HS-5 (cell line): ENCODE measurements around the gene DPYSL4.
"Not testable (repeated sequence)": the region's sequence is repeated elsewhere in the genome, so short reads cannot be mapped to it uniquely, and the experiment has no call there.

Experiments
- DNase-seq: peaks from one replicate; pipeline ENCODE4 v3.0.0-alpha.2; 2012; ENCODE audit warnings: low read depth

DPYSL4 gene

DNA sequence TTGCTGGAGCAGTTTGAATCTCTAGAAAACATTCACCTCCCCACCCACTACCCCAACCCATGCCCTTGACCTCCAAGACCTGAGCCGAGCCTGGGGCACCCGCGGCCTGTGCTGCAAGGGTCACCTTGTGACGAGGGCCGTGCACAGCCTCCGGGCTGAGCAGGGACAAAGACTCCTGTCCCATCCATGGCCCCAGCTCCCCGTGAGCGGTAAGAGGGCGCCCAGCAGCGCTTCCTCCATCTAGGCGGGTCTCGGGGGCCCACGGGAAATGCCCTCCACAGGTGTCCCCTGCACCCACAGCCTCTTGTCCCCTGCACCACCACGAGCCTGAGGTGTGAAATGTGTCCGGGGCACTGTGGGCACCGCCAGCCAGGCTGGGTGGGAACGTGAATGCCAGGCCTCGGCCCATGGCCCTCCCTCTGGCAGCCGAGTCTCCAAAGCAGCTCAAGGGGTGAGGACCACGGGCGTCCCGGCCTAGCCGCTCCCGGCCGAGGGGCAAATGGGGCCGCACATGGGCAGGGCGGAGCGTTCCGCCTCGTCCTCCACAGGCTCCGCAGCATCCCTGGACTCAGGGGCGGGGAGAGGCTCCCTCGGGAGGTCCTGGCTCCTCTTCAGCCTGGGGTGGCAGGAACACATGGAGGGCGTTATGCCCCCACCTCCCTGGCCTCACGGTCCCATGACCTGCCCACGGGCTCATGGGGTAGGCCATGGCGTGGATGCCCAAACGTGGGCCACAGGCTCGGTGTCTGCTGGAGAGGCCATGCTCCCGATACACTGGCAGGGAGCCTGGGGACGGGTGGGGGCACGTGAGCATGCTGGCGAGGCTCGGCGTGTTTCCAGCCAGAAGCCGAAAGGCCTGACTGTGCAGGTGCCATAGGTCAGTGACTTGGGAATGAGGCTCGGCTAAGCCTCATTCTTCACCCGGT is 21.1 kb downstream of the DPYSL4 start:
- DNase-seq: no peak

DNA sequence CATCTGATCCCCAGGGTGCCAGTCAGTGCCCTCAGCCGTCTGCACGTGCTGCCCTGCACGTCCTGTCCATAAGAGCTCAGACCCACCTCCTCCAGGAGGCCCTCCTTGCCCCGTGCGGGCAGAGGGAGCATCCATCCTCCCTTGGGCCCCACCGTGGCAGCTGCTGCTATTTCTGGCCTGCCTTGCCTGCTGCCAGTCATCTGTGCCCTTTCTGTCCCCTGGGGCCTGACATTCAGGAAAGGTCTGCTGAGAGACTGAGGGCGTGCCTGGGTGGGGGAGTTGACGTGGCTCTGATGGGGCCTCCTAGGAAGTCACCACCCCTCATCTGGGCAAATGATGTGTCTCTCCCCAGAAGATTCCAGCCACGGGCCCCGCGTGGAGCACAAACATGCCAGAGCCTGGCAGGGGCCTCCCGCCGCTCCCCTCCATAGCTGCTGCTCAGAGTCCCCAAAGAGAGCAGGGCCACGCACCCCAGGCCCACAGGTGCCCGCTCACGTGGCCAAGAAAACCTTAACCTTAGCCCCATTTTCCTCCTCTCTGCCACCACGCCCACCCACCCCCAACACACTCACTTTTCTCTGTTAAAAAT is 21.8 kb downstream of the DPYSL4 start:
- DNase-seq: no peak

DNA sequence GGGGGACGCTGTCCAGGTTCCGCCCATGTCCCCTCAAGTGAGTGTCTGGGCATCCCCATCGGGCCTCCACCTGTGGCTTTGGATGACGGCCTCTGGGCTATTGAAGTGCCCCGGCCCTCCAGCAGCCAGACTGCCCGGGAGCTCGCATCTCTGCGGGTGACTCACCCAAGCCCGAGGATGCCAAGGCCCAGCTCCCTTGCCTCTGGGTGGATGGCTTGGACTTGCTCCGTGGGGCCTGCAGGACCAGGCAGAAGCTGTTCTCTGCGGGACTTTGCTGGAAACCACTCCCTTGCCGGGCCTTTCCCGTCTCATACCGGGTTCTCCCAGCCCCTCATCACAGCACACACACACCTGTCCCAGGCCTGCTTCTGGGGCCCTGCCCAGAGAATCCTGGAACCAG is 22.4 kb downstream of the DPYSL4 start:
- DNase-seq: no peak

DNA sequence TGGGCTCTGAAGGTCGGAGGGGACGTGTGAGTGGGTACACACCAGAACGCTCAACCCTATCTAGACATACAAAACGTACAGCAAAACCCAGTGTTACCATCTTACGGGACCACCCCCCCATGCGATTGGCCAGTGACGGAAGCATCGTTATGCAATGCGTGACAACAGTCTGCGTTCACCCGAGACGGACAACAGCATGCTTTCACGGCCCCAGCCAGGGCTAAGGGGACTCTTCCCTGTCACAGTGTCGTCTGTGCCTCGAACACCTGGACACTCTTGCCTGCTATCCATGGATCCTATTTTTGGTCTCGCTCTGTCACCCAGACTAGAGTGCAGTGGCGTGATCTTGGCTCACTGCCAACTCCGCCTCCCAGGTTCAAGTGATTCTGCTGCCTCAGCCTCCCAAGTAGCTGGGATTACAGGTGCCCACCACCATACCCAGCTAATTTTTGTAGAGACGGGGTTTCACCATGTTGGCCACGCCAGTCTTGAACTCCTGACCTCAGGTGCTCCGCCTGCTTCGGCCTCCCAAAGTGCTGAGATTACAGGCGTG is 23.3 kb downstream of the DPYSL4 start:
- no peak for DNase-seq

DNA sequence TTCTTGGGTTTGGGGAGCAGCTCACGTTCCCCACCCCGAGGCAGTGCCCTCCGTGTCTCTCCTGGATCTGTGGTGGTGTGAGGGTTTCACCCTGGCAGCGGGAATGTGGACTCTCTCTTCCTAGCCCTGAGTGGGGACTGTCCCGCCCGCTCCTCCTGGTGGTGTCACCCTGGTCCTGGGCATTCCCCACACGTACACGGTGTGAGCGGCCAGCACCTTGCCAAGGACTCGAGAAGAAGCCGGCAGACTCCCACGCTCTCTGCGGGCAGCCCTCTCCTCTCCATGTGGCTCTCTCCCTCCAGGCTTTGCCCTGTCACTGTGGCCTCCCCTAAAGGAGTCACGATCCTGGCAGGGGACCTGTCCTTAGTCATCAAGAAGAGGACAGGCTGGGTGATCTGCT is 24.0 kb downstream of the DPYSL4 start:
- DNase-seq: no peak

DNA sequence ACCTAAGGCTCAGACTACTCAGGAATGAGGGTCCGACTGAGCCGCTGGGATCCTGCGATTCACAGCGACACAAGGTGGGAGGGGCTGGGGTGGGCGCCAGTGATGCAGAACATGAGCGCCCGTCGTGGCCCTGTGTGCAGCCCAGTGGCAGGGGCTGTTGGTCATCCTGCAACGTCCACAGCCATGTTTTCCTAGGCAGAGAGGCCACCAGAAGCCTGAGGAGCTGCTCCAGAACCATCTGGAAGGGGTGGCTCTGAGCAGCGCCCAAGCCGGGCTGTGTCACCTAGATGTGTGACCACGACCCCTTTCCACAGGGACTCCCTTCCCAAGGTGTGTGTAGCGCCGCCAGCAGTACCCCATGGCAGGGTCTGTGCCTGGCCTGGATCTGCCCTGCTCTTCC is 24.5 kb downstream of the DPYSL4 start:
- no peak for DNase-seq

DNA sequence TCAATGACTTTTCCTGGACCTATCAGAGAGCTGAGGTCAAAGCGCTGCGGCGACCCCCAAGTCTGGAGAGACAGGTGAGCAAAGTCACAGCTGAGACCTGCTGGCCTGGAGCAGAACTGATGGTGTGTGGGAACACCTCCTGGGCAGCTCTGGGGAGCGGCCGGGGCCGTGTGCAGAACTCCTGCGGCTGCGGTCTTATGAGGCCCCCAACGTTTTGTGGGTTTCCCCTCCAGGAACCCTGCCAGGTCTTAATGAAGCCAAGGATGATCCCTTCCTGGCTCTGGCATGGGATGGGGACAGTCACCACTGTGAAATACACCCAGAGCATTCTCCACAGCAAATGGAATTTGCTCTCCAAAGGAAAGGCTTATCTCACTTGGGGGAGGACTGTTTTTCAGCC is 26.1 kb downstream of the DPYSL4 start:
- DNase-seq: no peak

DNA sequence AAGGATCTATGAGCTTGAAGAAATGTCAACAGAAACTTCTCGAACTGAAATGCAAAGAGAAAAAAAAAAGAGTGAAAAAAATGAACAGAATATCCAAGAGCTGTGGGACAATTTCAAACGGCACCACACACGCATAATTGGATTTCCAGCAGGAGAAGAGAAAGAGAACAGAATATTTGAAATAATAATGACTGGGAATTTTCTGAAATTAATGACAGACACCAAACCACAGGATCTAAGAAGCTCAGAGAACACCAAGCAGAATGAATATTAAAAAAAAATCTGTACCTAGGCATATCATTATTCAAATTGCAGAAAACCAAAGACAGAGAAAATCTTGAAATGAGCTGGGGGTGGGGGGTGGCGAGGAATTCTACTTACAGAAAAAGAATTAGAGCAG is 27.2 kb downstream of the DPYSL4 start:
- no peak for DNase-seq

DNA sequence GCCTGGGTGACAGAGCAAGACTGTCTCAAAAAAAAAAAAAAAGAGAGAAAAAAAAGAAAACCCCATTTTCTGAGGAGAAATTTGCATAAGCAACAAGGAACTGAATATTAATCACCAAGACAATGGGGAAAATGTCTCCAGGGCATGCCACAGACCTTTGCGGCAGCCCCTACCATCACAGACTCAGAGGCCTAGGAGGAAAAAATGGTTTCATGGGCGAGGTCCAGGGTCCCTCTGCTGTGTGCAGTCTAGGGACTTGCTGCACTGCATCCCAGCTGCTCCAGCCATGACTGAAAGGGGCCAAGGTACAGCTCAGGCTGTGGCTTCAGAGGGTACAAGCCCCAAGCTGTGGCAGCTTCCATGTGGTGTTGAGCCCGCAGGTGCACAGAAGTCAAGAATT is 29.7 kb downstream of the DPYSL4 start:
- not testable (repeated sequence) for DNase-seq

DNA sequence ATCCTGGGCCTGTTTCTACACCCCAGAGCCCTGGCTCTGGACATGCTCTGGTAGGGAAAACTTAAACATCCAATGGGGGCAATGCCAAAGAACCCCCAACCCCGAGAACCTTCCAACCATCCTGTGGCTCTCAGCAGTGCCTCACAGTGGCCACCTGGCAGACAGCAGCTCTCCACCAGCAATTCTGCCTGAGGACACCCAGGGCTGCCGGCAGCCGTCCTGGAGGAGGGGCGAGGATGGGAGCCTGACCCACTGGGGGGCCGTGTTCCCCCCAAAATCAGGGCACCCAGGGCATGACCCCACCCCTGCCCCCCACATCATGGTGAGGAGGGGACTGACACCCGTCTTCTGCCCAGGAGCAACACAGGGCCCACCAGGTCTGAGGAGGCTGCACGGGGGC is 32.7 kb downstream of the DPYSL4 start:
- DNase-seq: no peak

DNA sequence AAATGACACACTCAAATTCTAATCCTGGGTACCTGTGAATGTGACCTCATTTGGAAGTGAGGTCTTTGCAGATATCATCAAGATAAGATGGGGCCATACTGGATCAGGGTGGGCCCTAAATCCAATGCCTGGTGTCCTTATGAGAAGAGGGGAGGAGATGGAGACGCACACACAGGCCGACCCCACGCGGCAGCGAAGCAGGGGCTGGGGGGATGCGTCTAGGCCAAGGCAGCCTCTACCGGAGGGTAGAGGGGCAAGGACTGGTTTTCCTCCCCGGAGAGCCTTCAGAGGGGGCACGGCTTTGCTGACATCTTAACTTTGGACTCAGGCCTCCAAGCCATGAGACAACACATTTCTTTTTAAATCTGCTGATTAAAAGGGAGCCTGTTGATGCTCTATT is 33.3 kb downstream of the DPYSL4 start:
- DNase-seq: no peak

DNA sequence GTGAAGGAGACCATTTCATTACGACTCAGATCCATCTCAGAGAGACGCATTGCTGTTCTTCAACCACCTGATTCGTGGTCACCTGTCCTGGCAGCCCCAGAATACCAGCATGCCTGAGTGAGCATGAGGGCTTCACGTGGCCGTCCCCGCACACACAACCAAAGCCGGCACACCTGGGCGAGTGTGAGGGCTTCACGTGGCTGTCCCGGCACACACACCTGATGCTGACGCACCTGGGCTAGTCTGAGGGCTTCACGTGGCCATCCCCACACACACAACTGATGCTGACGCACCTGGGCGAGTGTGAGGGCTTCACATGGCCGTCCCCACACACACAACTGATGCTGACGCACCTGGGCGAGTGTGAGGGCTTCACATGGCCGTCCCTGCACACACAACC is 34.2 kb downstream of the DPYSL4 start:
- DNase-seq: not testable (repeated sequence)

DNA sequence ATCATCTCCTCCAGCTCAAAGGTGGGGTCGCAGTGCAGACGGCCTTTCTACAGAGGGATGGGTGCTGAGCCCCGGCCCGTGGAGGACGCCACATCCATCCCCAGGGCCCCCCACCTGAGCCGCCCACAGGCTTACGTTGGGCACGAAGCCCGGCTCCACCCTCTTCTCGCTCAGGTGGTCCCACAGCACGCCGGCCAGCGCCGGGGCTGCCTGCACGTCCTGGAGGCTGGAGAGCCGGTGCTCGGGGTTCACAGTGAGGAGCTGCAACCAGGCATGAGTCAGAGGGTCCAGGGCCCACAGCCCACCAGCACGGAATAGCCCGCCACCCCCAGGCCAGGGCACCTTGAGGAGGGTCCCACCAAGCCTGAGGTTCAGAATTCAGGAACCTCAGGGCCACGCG is 36.0 kb downstream of the DPYSL4 start:
- DNase-seq: no peak

DNA sequence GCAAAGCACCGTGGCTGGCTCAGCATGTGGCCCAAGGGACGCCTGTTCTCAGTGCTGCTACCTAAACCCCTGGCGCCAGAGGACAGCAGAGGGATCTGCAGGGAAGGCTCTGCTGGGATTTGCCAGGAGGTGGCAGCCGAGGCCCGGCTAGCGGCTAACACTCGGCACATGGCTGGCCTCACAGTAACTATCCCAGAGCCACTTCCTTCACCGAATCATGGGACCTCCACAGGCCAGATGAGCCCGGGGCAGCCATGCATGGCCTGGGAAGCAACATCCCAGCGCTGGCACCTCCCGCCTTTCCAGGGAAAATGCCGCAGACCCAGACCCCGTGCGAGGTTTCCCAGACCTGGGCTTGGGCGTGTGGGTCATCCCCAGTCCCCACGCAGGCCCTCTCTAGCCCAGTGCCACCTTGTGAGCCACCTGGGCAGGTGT is 36.4 kb downstream of the DPYSL4 start:
- no peak for DNase-seq

DNA sequence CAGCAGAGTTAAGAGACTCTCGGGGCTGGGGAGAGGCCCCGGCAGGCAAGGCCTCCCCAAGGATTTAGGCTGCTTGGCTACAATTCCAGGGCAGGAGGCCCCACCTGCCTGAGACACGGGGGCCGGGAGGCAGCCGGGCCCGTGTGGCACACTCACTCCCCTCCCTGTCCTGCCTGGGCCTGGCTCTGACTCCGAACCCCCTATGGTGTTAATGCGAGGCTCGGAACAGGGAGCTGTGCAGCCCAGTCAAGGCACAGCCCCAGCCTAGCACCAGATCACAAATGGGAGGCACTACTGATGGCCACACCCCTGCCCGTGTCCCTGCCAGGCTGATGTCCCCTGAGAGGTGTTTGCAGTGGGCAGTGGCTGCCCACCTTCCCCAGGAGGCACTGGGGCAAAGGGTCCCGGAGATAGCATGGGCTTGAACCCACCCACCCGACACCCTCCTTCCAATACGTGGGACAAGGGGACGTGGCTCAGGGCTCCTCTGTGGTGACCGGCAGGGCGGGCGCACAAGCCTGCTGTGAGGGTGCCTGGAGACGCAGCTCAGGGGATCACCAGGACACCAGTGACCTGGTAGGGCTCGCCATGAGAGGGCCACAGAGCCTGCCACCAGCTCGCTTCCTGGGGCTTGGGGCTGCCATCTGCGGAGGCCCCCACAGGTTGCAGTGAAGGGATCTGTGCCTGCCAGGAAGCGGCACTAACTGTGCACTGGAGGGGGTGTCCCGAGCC is 37.0 kb downstream of the DPYSL4 start:
- no peak for DNase-seq

DNA sequence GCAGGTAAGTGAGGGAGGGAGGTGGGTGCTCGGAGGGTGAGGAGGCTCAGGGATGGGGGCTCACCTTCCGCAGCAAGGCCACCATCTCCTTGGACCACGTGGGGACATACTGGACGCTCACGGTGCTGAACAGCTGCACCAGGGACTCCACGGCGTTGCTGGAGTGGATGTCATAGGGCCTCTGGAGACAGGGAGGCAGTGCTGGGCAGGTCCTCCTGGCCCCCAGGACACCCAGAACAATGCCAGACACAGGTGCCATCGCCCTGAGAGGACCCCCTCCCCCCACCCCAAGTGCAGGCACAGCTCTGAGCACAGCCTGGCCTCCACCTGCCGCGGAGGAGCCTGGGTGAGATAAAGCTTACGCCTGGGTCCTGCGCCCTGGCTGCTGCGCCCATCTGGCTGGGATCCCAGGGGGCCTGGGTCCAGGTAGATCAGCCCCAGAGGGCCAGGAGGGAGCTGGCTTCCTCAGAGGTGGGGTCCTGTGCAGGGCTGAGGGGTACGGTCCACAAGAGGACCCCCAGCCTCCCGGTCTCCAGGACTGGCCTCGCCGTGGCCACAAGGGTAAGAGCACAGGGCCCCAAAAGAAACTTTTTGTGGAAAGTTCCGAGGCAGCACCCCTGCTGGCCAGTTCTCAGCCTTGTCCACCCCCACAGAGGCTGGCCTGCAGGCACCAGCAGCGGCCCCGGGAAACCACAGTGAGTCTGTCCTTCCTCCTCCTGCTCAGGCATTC is 37.8 kb downstream of the DPYSL4 start:
- DNase-seq: no peak

DNA sequence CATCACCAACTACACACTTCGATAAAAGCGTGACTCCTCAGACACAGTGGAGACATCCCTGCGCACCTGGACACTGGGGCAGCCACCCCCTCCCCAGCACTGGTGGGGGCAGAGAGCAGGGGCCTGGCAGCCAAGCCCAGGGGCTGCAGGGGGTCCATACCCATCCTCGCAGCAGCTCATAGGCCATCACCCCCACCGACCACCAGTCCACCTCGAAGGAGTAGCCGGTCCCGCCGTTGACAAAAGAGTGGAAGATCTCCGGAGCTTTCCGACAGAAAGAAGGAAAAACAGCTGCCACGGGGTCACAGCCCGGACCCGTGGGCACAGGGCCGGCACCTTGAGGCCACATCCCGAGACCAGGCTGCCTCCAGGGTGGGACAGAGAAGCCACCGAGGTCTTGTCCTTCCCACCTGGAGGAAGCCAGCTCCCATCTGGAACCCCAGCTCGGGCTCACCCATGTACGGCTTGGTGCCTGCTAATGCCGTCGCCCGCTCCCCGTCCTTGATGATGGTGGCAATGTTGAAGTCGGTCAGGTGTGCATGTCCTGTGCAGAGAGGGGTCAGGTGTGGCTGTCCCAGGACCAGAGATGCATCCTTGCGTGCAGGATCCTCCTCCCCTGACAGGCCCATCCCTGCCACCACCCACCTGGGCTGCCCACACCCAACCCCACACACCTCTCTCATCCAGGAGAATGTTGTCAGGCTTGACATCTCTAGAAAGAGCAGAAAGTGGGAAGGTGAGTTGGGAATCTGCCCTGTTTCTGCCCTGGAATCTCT is 38.5 kb downstream of the DPYSL4 start:
- DNase-seq: no peak

DNA sequence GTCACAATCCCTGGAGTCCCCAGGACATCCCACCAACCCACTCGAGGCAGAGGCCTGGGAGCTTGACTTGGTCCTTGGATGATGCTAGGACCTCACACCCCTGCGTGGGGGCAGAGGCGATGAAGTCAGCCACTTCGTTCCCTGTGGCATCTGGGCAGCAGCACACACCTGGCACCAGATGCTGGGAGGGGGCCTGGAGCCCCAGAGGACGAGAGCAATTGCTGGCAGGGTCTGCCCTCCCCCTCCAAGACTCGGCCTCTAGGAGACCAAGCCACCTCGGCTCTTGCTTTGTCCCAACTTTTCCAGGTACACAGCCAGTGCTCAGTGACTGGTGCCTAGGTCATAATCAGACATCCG is 39.1 kb downstream of the DPYSL4 start:
- no peak for DNase-seq

DNA sequence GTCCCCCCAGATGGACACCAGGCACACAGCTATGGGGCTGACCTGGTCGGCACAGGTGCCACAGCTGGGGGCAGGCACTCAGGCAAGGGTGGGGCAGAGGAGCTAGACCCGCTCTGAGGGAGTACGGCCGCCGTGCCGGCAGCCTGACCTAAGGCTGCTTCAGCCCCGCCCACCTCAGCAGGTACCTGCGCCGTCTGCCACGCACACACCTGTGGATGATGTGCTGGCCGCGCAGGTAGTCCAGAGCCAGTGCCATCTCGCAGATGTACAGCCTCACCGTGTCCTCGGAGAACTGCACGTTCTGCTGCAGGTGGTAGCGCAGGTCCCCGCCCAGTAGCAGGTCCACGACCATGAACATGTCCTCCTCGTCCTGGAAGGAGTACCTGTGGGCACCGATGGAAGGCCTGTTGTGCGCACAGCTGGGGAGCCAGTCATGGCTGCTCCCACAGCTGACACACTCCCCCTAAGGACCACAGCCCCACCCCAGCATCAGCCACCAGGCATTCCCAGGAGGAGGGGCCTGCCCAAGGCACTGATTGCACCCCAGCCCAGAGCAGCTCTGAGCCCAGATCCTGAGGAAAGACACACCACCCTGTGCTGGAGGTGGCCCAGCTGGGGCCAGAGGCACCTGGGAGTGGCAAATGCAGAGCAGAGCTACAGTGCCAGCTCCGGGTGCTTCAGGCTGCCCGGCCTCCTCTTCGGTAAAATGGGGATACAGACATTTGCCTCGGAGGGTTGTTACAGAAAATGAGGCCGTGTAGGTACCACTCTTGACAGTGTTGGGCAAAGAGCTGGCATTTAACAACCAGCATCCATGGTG is 40.0 kb downstream of the DPYSL4 start:
- DNase-seq: no peak

DNA sequence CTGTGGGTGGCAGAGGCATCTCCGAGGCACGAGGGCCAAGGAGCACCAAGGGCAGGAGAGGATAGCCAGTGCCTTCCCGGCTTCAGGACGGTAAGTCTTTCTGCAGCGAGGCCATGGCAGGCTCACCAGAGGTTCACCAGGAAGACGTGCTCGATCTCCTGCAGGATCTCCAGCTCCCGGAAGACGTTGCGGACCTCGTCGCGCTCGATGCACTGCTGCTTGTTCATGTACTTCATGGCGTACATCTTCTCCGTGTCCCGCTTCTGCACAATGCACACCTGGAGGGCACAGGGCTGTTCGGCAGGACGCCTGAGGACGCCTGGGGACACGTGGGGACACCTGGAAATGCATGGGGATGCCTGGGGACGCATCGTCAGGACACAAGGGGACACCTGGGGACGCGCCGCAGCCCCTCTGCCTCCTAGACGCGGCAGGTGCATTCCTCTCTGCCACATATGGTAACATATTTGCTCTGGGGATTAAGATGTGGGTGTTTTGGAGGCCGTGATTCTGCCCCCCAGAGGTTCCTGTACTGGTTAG is 41.2 kb downstream of the DPYSL4 start:
- DNase-seq: no peak
